GM23338 (cell line): ENCODE data around the gene RPTOR. TPM values are rescaled to one million over a fixed set of nuclear protein-coding genes. Genes with fewer than 3 reads are reported as not detected.

Source experiments
- ATAC-seq: fragments of 200-7000 bp; cut with Tn5 transposase; 3 replicates; pipeline ENCODE4 v1.9.1; 2020
- DNase-seq: peaks from one replicate; pipeline ENCODE4 v3.0.0-alpha.2; 2015; ENCODE audit warnings: low spot score
- H2AFZ ChIP-seq: fragments of 200-600 bp; sonication (generic); 2 replicates; pipeline ENCODE4 v1.8.0; 2016; ENCODE audit warnings: antibody characterized with exemption, mild to moderate bottlenecking, moderate library complexity
- H3F3A ChIP-seq: fragments of 200-600 bp; sonication (generic); replicated peaks from 2 replicates; pipeline ENCODE4 v1.8.0; 2017; ENCODE audit warnings: antibody characterized with exemption, mixed run types, low read depth
- H3K27ac ChIP-seq: fragments of 200-600 bp; sonication (generic); 2 replicates; pipeline ENCODE4 v1.6.1; 2016; ENCODE audit warnings: low read depth
- H3K27me3 ChIP-seq: fragments of 200-600 bp; sonication (generic); 2 replicates; pipeline ENCODE4 v1.8.0; 2016; ENCODE audit warnings: mild to moderate bottlenecking, mixed run types, moderate library complexity; ENCODE audit not compliant: insufficient read depth
- H3K36me3 ChIP-seq: fragments of 200-600 bp; sonication (generic); 2 replicates; pipeline ENCODE4 v1.8.0; 2016; ENCODE audit warnings: mild to moderate bottlenecking; ENCODE audit not compliant: insufficient read depth
- H3K4me1 ChIP-seq: fragments of 200-600 bp; sonication (generic); 2 replicates; pipeline ENCODE4 v1.8.0; 2016; ENCODE audit warnings: mild to moderate bottlenecking, moderate library complexity; ENCODE audit not compliant: insufficient read depth
- H3K4me2 ChIP-seq: fragments of 200-600 bp; sonication (generic); 2 replicates; pipeline ENCODE4 v1.7.1; 2017; ENCODE audit warnings: mixed run types
- H3K4me3 ChIP-seq: fragments of 200-600 bp; sonication (generic); 2 replicates; pipeline ENCODE4 v1.6.1; 2016; ENCODE audit warnings: mixed run types
- H3K79me2 ChIP-seq: fragments of 200-600 bp; sonication (generic); replicated peaks from 2 replicates; pipeline ENCODE4 v1.8.0; 2017; ENCODE audit warnings: mild to moderate bottlenecking; ENCODE audit not compliant: insufficient read depth
- H3K9me2 ChIP-seq: fragments of 200-600 bp; sonication (generic); 2 replicates; pipeline ENCODE4 v1.8.0; 2017; ENCODE audit not compliant: insufficient read depth
- H4K20me1 ChIP-seq: fragments of 200-600 bp; sonication (generic); replicated peaks from 2 replicates; pipeline ENCODE4 v1.8.0; 2017; ENCODE audit warnings: mild to moderate bottlenecking; ENCODE audit not compliant: insufficient read depth
- H3K27ac Mint-ChIP-seq: 2 replicates; pipeline ENCODE4 v1.8.0; 2020; ENCODE audit warnings: inconsistent platforms, mild to moderate bottlenecking, moderate library complexity, mixed read lengths
- H3K27me3 Mint-ChIP-seq: 3 replicates; pipeline ENCODE4 v1.8.0; 2022; ENCODE audit warnings: low read depth, mild to moderate bottlenecking, moderate library complexity, mixed read lengths, inconsistent platforms; ENCODE audit not compliant: insufficient read depth, poor library complexity
- H3K36me3 Mint-ChIP-seq: 3 replicates; pipeline ENCODE4 v1.8.0; 2021; ENCODE audit warnings: low read depth, mild to moderate bottlenecking, inconsistent platforms, moderate library complexity, mixed read lengths
- H3K4me1 Mint-ChIP-seq: 3 replicates; pipeline ENCODE4 v1.8.0; 2020; ENCODE audit warnings: mild to moderate bottlenecking, inconsistent platforms, mixed read lengths
- H3K4me3 Mint-ChIP-seq: 3 replicates; pipeline ENCODE4 v1.8.0; 2021; ENCODE audit warnings: moderate library complexity, mild to moderate bottlenecking, inconsistent platforms, mixed read lengths
- H3K9me3 Mint-ChIP-seq: 3 replicates; pipeline ENCODE4 v1.8.0; 2020; ENCODE audit warnings: moderate library complexity, mild to moderate bottlenecking, inconsistent platforms, mixed read lengths
- CREB1 ChIP-seq: fragments of 250-450 bp; sonication (Bioruptor Pico); IDR thresholded peaks from 2 replicates; pipeline ENCODE4 v1.5.0; 2020; ENCODE audit warnings: low read depth, mild to moderate bottlenecking, moderate library complexity
- EZH2 ChIP-seq: fragments of 200-600 bp; sonication (generic); IDR thresholded peaks from one replicate; pipeline ENCODE4 v1.8.0; 2017; ENCODE audit warnings: antibody characterized with exemption, mild to moderate bottlenecking, low read depth; ENCODE audit not compliant: unreplicated experiment
- JUNB ChIP-seq: IDR thresholded peaks from one replicate; pipeline ENCODE4 v1.6.1; 2016; ENCODE audit warnings: antibody characterized with exemption; ENCODE audit not compliant: unreplicated experiment
- NANOG ChIP-seq: IDR thresholded peaks from 2 replicates; pipeline ENCODE4 v1.6.1; 2016; ENCODE audit warnings: antibody characterized with exemption, borderline replicate concordance
- ZNF114 ChIP-seq: fragments of 250-450 bp; sonication (Bioruptor Pico); IDR thresholded peaks from 2 replicates; pipeline ENCODE4 v1.5.0; 2020; ENCODE audit warnings: mild to moderate bottlenecking, moderate library complexity
- ZNF331 ChIP-seq: fragments of 250-450 bp; sonication (Bioruptor Pico); IDR thresholded peaks from 2 replicates; pipeline ENCODE4 v1.5.0; 2020; ENCODE audit warnings: low read depth, mild to moderate bottlenecking, moderate library complexity
- polyA plus RNA-seq: library from polyadenylated mRNA; unstranded; fragments of >200 nt; fragmentation: Nextera tagmentation; extraction: Ambion mirVana; gene quantifications from 2 replicates; pipeline ENCODE4 v1.2.1, GENCODE V29; 2016
- total RNA-seq: library from RNA; depleted of rRNA; stranded (reverse); fragments of >200 nt; shearing (Covaris generic); gene quantifications from 2 replicates; pipeline ENCODE4 v1.2.3, GENCODE V29; 2014
- TF ChIP-seq, protein P1 (sequence below): fragments of 250-450 bp; sonication (Bioruptor Pico); IDR thresholded peaks from 2 replicates; pipeline ENCODE4 v1.5.0; 2020; ENCODE audit warnings: mild to moderate bottlenecking, moderate library complexity
- TF ChIP-seq, protein P2 (sequence below), 2 experiments: fragments of 200-600 bp in 1 of 2; sonication (generic) in 1 of 2; conservative IDR thresholded peaks; 2 replicates each; pipeline versions ENCODE4 v1.5.1 to v1.6.1; 2016 to 2017; ENCODE audit warnings: antibody characterized with exemption in 2 of 2, low read depth in 2 of 2, mild to moderate bottlenecking in 2 of 2, moderate library complexity in 1 of 2
- TF ChIP-seq, protein P3 (sequence below): IDR thresholded peaks from 2 replicates; pipeline ENCODE4 v1.6.1; 2016; ENCODE audit warnings: antibody characterized with exemption

RPTOR gene
- total and polyA plus RNA-seq, 2 experiments from 2014 or later, result 9.5 to 38.0 TPM

DNA sequence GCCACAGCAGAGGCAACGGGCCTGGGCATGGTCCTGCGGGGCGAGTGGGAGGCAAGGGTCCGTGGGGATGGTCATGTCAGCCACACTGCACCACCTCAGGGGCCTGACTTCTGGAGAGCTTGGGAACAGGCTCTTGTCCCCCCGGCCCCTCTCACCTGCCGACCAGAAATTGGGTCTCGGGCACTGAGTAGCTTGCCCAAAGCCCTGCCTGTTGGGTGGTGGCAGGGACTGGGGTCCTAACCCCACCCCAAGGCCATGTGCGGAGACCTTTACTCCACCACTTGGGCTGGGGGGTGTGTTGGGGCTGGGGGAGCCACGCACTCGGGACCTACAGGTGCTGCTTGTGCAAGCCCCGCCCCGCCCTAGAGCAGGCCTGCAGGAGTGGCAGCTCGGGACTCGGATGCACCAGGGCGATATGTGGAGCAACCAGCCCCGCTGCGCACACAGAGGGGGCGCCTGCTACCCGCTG lies 422.8 kb downstream of the RPTOR start:
- no peak overlapping the region for H3K27ac Mint-ChIP-seq
- TF ChIP-seq, protein P1, sequence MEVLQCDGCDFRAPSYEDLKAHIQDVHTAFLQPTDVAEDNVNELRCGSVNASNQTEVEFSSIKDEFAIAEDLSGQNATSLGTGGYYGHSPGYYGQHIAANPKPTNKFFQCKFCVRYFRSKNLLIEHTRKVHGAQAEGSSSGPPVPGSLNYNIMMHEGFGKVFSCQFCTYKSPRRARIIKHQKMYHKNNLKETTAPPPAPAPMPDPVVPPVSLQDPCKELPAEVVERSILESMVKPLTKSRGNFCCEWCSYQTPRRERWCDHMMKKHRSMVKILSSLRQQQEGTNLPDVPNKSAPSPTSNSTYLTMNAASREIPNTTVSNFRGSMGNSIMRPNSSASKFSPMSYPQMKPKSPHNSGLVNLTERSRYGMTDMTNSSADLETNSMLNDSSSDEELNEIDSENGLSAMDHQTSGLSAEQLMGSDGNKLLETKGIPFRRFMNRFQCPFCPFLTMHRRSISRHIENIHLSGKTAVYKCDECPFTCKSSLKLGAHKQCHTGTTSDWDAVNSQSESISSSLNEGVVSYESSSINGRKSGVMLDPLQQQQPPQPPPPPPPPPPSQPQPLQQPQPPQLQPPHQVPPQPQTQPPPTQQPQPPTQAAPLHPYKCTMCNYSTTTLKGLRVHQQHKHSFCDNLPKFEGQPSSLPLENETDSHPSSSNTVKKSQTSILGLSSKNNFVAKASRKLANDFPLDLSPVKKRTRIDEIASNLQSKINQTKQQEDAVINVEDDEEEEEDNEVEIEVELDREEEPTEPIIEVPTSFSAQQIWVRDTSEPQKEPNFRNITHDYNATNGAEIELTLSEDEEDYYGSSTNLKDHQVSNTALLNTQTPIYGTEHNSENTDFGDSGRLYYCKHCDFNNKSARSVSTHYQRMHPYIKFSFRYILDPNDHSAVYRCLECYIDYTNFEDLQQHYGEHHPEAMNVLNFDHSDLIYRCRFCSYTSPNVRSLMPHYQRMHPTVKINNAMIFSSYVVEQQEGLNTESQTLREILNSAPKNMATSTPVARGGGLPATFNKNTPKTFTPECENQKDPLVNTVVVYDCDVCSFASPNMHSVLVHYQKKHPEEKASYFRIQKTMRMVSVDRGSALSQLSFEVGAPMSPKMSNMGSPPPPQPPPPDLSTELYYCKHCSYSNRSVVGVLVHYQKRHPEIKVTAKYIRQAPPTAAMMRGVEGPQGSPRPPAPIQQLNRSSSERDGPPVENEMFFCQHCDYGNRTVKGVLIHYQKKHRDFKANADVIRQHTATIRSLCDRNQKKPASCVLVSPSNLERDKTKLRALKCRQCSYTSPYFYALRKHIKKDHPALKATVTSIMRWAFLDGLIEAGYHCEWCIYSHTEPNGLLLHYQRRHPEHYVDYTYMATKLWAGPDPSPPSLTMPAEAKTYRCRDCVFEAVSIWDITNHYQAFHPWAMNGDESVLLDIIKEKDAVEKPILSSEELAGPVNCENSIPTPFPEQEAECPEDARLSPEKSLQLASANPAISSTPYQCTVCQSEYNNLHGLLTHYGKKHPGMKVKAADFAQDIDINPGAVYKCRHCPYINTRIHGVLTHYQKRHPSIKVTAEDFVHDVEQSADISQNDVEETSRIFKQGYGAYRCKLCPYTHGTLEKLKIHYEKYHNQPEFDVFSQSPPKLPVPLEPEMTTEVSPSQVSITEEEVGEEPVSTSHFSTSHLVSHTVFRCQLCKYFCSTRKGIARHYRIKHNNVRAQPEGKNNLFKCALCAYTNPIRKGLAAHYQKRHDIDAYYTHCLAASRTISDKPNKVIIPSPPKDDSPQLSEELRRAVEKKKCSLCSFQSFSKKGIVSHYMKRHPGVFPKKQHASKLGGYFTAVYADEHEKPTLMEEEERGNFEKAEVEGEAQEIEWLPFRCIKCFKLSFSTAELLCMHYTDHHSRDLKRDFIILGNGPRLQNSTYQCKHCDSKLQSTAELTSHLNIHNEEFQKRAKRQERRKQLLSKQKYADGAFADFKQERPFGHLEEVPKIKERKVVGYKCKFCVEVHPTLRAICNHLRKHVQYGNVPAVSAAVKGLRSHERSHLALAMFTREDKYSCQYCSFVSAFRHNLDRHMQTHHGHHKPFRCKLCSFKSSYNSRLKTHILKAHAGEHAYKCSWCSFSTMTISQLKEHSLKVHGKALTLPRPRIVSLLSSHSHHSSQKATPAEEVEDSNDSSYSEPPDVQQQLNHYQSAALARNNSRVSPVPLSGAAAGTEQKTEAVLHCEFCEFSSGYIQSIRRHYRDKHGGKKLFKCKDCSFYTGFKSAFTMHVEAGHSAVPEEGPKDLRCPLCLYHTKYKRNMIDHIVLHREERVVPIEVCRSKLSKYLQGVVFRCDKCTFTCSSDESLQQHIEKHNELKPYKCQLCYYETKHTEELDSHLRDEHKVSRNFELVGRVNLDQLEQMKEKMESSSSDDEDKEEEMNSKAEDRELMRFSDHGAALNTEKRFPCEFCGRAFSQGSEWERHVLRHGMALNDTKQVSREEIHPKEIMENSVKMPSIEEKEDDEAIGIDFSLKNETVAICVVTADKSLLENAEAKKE (CRISPR knock-in tag), result no peak
- TF ChIP-seq, protein P2, sequence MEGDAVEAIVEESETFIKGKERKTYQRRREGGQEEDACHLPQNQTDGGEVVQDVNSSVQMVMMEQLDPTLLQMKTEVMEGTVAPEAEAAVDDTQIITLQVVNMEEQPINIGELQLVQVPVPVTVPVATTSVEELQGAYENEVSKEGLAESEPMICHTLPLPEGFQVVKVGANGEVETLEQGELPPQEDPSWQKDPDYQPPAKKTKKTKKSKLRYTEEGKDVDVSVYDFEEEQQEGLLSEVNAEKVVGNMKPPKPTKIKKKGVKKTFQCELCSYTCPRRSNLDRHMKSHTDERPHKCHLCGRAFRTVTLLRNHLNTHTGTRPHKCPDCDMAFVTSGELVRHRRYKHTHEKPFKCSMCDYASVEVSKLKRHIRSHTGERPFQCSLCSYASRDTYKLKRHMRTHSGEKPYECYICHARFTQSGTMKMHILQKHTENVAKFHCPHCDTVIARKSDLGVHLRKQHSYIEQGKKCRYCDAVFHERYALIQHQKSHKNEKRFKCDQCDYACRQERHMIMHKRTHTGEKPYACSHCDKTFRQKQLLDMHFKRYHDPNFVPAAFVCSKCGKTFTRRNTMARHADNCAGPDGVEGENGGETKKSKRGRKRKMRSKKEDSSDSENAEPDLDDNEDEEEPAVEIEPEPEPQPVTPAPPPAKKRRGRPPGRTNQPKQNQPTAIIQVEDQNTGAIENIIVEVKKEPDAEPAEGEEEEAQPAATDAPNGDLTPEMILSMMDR (conservative IDR thresholded peaks at IDR 0.05; ENCODE audit: low read depth in 2 of 2), result 0 out of 4 replicates have a peak, but pooled peaks of 1 of the 2 experiments have one; percentile 4
- H3K4me1 ChIP-seq, result no peaks in the 10 kb centered on the region

DNA sequence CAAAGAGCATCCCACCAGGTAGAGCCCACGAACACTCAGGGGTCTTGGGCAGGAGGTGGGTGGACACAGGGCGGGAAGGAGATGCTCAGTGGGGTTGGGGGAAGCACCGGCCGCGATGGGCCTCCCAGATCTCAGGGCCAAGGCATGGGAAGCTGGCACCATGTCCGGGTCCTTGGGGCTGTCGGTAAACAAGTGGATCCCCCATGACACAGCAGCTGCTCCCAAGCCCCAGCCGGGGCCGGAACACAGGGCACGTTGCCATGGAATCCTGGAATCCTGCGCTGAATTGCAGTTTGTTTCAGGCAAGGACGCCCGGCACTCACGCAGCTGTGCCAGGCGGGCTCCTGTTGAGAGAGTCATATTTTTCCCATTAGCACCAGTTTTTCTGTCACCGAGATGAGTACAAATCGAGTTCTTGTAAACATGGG lies 424.0 kb downstream of the RPTOR start:
- H2AFZ ChIP-seq, result no peak overlapping the region
- Mint-ChIP-seq H3K9me3 (no peaks in the 10 kb centered on the region; the same call in 2 of the 3 replicates), H3K27me3 (peaks cover 9% of the 10 kb centered on the region), H3K4me1 (peaks cover 10% of the 10 kb centered on the region; the same call in 2 of the 3 replicates), H3K27ac (peak overlapping the region; percentile 80; the same call in 1 of the 2 replicates), H3K36me3 (peaks cover 4% of the 10 kb centered on the region; the same call in 1 of the 3 replicates), H3K4me3 (no peak overlapping the region)
- no peak for DNase-seq
- H3F3A ChIP-seq, result no peaks in the 10 kb centered on the region
- no peak for ATAC-seq
- H3K79me2 ChIP-seq, result no peaks in the 10 kb centered on the region
- no peak overlapping the region for H3K27ac ChIP-seq
- H3K27me3 ChIP-seq, result no peaks in the 10 kb centered on the region
- H3K4me1 ChIP-seq, result no peaks in the 10 kb centered on the region
- no peaks in the 10 kb centered on the region for H4K20me1 ChIP-seq
- H3K9me2 ChIP-seq, result no peaks in the 10 kb centered on the region
- H3K36me3 ChIP-seq, result no peaks in the 10 kb centered on the region
- H3K4me3 ChIP-seq, result no peak overlapping the region
- H3K4me2 ChIP-seq, result no peak overlapping the region
- TF ChIP-seq JUNB (no peak), CREB1 (CRISPR knock-in tag) (no peak), EZH2 (no peak), NANOG (no peak), ZNF114 (CRISPR knock-in tag) (no peak), ZNF331 (no peak)
- TF ChIP-seq, protein P3, sequence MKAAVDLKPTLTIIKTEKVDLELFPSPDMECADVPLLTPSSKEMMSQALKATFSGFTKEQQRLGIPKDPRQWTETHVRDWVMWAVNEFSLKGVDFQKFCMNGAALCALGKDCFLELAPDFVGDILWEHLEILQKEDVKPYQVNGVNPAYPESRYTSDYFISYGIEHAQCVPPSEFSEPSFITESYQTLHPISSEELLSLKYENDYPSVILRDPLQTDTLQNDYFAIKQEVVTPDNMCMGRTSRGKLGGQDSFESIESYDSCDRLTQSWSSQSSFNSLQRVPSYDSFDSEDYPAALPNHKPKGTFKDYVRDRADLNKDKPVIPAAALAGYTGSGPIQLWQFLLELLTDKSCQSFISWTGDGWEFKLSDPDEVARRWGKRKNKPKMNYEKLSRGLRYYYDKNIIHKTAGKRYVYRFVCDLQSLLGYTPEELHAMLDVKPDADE, result no peak
- TF ChIP-seq, protein P2 (conservative IDR thresholded peaks at IDR 0.05; ENCODE audit: low read depth in 2 of 2), result no peak

More for the DNA sequence above, 422.8 kb downstream of the RPTOR start:
- no peak overlapping the region for H3K4me3 Mint-ChIP-seq
- H3K9me3 Mint-ChIP-seq, result no peaks in the 10 kb centered on the region; the same call in 2 of the 3 replicates
- Histone ChIP-seq H2AFZ (no peak overlapping the region), H3K9me2 (no peaks in the 10 kb centered on the region), H3F3A (no peaks in the 10 kb centered on the region), H3K4me2 (no peak overlapping the region), H3K27me3 (no peaks in the 10 kb centered on the region), H3K79me2 (no peaks in the 10 kb centered on the region), H3K27ac (no peak overlapping the region), H3K36me3 (no peaks in the 10 kb centered on the region), H4K20me1 (no peaks in the 10 kb centered on the region), H3K4me3 (no peak overlapping the region)
- peaks cover 4% of the 10 kb centered on the region; the same call in 1 of the 3 replicates for H3K36me3 Mint-ChIP-seq
- peaks cover 9% of the 10 kb centered on the region for H3K27me3 Mint-ChIP-seq
- peaks cover 10% of the 10 kb centered on the region; the same call in 2 of the 3 replicates for H3K4me1 Mint-ChIP-seq
- ATAC-seq (no peak), DNase-seq (no peak)
